Gastrocnemius medialis (tissue), 4 donors: ENCODE measurements around the gene SMIM31. TPM values are rescaled to one million over a fixed set of nuclear protein-coding genes. Genes with fewer than 3 reads are reported as not detected.

Source experiments
- ATAC-seq, 2 donors: fragments of 150-250 bp; one replicate each; pipeline ENCODE4 v1.9.1; 2016
- DNase-seq, 2 donors: peaks; one replicate each; pipeline ENCODE4 v3.0.0-alpha.2; 2019
- H3K27ac ChIP-seq, 4 donors: fragments of 200-600 bp; sonication (generic); 1 replicate in 1 of 4; 2 replicates in 3 of 4; pipeline ENCODE4 v1.5.1; 2016 to 2018; ENCODE audit warnings: mild to moderate bottlenecking in 2 of 4, moderate library complexity in 1 of 4
- H3K27me3 ChIP-seq, 3 donors: fragments of 200-600 bp; sonication (generic) in 2 of 3; 1 replicate in 1 of 3; 2 replicates in 2 of 3; pipeline versions ENCODE4 v1.5.1 to v1.6.0; 2016 to 2019; ENCODE audit warnings: mild to moderate bottlenecking in 1 of 3, moderate library complexity in 1 of 3
- H3K36me3 ChIP-seq, 2 donors: fragments of 200-600 bp; sonication (generic) in 1 of 2; one replicate each; pipeline ENCODE4 v1.5.1; 2017 to 2018
- H3K4me1 ChIP-seq, 2 donors: fragments of 200-600 bp; sonication (generic) in 1 of 2; one replicate each; pipeline ENCODE4 v1.5.1; 2016 to 2017; ENCODE audit warnings: mild to moderate bottlenecking in 2 of 2
- H3K4me3 ChIP-seq, 4 donors: fragments of 200-600 bp; sonication (generic) in 3 of 4; 1 replicate in 1 of 4; 2 replicates in 3 of 4; pipeline ENCODE4 v1.5.1; 2016 to 2019; ENCODE audit warnings: mild to moderate bottlenecking in 2 of 4
- H3K9me3 ChIP-seq, 3 donors: fragments of 200-600 bp; sonication (generic) in 2 of 3; 1 replicate in 1 of 3; 2 replicates in 2 of 3; pipeline ENCODE4 v1.5.1; 2016 to 2019
- CTCF ChIP-seq, 5 experiments: fragments of 450-650 bp in 3 of 5; fragments of 200-600 bp in 2 of 5; sonication (generic) in 2 of 5; IDR thresholded peaks in 4 of 5; conservative IDR thresholded peaks in 1 of 5; 1 replicate in 4 of 5; 2 replicates in 1 of 5; pipeline ENCODE4 v1.5.1; 2016 to 2019; ENCODE audit warnings: antibody characterized with exemption in 5 of 5, mild to moderate bottlenecking in 3 of 5, moderate library complexity in 3 of 5
- POLR2A ChIP-seq, 2 donors: fragments of 450-650 bp; IDR thresholded peaks; one replicate each; pipeline ENCODE4 v1.6.1; 2017; ENCODE audit warnings: antibody characterized with exemption in 2 of 2, mild to moderate bottlenecking in 2 of 2, moderate library complexity in 2 of 2
- in situ Hi-C, 4 donors: fragments of 200-750 bp; cut with MboI; loops; one replicate each; pipeline versions ENCODE4 v1.15.0 to v1.8.0; 2017; ENCODE audit warnings: low sequenced_read_pairs in 4 of 4
- intact Hi-C: fragments of 100-400 bp; cut with DNase I; formaldehyde crosslinking; loops from one replicate; pipeline ENCODE4 v1.15.1; 2023; ENCODE audit warnings: low total_unique reads
- total RNA-seq, 4 donors: library from RNA; depleted of rRNA; stranded (reverse); fragments of >200 nt; gene quantifications; one replicate each; pipeline versions ENCODE4 v1.1.0 to v1.2.3, GENCODE V29; 2016

The SMIM31 gene
- total RNA-seq, 4 donors from 2014 or later = not detected

- DNase-seq = no peak
- in situ Hi-C loops = no loop called here
- no peak for ATAC-seq
- Histone ChIP-seq H3K9me3 (no peaks in the 10 kb centered on the region), H3K27me3 (no peaks in the 10 kb centered on the region), H3K27ac (no peak overlapping the region), H3K4me3 (no peak overlapping the region), H3K36me3 (no peaks in the 10 kb centered on the region), H3K4me1 (no peaks in the 10 kb centered on the region)
- intact Hi-C loops = no loop called here
- TF ChIP-seq CTCF (IDR thresholded peaks at IDR 0.05 in 4 of 5, conservative IDR thresholded peaks at IDR 0.05 in 1 of 5) = no peak
- no peak for TF ChIP-seq POLR2A (IDR thresholded peaks at IDR 0.05)
These were observed 1.5 kb downstream of the SMIM31 start for GRCh38 chr4:164755432-164755831.

- in situ Hi-C loops = no loop called here
- TF ChIP-seq POLR2A (IDR thresholded peaks at IDR 0.05) (no peak), CTCF (IDR thresholded peaks at IDR 0.05 in 4 of 5, conservative IDR thresholded peaks at IDR 0.05 in 1 of 5) (no peak)
- Histone ChIP-seq H3K27me3 (no peaks in the 10 kb centered on the region), H3K4me3 (no peak overlapping the region), H3K36me3 (no peaks in the 10 kb centered on the region), H3K4me1 (no peaks in the 10 kb centered on the region), H3K9me3 (no peaks in the 10 kb centered on the region), H3K27ac (no peak overlapping the region)
- DNase-seq (no peak), ATAC-seq (no peak)
- intact Hi-C loops = no loop called here
These were observed 2.8 kb downstream of the SMIM31 start for GRCh38 chr4:164756686-164757085.

GRCh38 chr4:164761241-164761640 is 7.3 kb downstream of the SMIM31 start:
- no peaks in the 10 kb centered on the region for H3K36me3 ChIP-seq
- no peak overlapping the region for H3K4me3 ChIP-seq
- no peak for ATAC-seq
- intact Hi-C loops = no loop called here
- no peak overlapping the region for H3K27ac ChIP-seq
- no peaks in the 10 kb centered on the region for H3K4me1 ChIP-seq
- in situ Hi-C loops = no loop called here
- no peaks in the 10 kb centered on the region for H3K27me3 ChIP-seq
- DNase-seq = no peak
- TF ChIP-seq POLR2A (IDR thresholded peaks at IDR 0.05) (no peak), CTCF (IDR thresholded peaks at IDR 0.05 in 4 of 5, conservative IDR thresholded peaks at IDR 0.05 in 1 of 5) (no peak)
- no peaks in the 10 kb centered on the region for H3K9me3 ChIP-seq

GRCh38 chr4:164761746-164762275 is 7.9 kb downstream of the SMIM31 start:
- Histone ChIP-seq H3K36me3 (no peaks in the 10 kb centered on the region), H3K9me3 (no peaks in the 10 kb centered on the region), H3K4me1 (no peaks in the 10 kb centered on the region), H3K4me3 (no peak overlapping the region), H3K27ac (no peak overlapping the region), H3K27me3 (no peaks in the 10 kb centered on the region)
- TF ChIP-seq POLR2A (IDR thresholded peaks at IDR 0.05) (no peak), CTCF (IDR thresholded peaks at IDR 0.05 in 4 of 5, conservative IDR thresholded peaks at IDR 0.05 in 1 of 5) (no peak)
- intact Hi-C loops (no loop called here), in situ Hi-C loops (no loop called here)
- no peak for ATAC-seq
- no peak for DNase-seq

- Histone ChIP-seq H3K27me3 (no peaks in the 10 kb centered on the region), H3K4me1 (no peaks in the 10 kb centered on the region), H3K27ac (no peak overlapping the region), H3K9me3 (no peaks in the 10 kb centered on the region), H3K4me3 (no peak overlapping the region), H3K36me3 (no peaks in the 10 kb centered on the region)
- no peak for TF ChIP-seq CTCF (IDR thresholded peaks at IDR 0.05 in 4 of 5, conservative IDR thresholded peaks at IDR 0.05 in 1 of 5)
- no peak for TF ChIP-seq POLR2A (IDR thresholded peaks at IDR 0.05)
- no peak for DNase-seq
- intact Hi-C loops (no loop called here), in situ Hi-C loops (no loop called here)
- no peak for ATAC-seq
These were observed 11.2 kb downstream of the SMIM31 start for GRCh38 chr4:164765096-164765495.
